Measurements from ENCODE around the gene NAXE. TPM values are rescaled to one million over a fixed set of nuclear protein-coding genes. Genes with fewer than 3 reads are reported as not detected.
"Not testable (repeated sequence)": the region's sequence is repeated elsewhere in the genome, so short reads cannot be mapped to it uniquely, and the experiment has no call there.

The NAXE gene
- total RNA-seq, 1 experiment from 2014 or later, result 212 TPM

DNA sequence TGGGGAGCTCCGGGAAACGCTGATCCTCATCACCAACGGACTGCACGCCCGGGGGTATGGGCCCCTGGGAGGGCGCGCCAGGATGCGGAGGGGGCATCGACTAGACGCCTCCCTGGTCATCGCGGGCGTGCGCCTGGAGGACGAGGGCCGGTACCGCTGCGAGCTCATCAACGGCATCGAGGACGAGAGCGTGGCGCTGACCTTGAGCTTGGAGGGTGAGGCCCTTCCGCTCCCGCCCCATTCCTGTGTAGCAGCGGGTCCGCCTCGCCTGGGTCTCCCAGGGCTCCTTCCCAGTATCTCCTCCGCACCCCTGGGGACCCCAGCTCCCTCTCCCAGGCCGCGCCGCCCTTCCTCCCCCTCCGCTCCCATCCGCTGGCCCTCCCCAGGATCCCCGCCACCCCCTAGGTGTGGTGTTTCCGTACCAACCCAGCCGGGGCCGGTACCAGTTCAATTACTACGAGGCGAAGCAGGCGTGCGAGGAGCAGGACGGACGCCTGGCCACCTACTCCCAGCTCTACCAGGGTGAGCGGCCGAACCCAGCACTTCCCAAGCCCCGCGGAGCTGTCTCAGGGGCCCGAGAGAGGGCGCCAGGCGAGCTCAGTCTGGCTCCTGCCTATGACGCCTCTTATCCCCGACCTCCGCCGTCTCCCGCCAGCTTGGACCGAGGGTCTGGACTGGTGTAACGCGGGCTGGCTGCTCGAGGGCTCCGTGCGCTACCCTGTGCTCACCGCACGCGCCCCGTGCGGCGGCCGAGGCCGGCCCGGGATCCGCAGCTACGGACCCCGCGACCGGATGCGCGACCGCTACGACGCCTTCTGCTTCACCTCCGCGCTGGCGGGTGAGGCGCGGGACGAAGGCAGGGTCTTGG is 32.6 kb downstream of the NAXE start:
- no peak for DNase-seq (ENCODE audit: low spot score)

DNA sequence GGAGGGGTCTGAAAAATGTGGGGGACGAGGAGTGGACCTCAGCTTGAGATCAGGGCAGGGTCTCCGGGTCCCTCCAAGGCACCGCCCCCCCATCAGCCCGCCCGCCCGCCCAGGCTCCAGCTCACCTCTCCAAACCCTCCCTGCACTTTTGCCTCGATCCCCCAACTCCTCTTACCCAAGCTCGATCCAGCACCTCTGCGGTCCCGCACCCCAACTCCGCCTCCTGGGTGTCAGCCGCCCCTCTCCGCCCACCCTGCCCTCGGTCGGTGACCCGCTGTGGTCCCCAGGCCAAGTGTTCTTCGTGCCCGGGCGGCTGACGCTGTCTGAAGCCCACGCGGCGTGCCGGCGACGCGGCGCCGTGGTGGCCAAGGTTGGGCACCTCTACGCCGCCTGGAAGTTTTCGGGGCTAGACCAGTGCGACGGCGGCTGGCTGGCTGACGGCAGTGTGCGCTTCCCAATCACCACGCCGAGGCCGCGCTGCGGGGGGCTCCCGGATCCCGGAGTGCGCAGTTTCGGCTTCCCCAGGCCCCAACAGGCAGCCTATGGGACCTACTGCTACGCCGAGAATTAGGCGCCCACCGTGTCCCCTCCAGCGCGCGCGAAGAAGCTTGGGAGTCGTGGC is 33.3 kb downstream of the NAXE start:
- no peak for DNase-seq (ENCODE audit: low spot score)

DNA sequence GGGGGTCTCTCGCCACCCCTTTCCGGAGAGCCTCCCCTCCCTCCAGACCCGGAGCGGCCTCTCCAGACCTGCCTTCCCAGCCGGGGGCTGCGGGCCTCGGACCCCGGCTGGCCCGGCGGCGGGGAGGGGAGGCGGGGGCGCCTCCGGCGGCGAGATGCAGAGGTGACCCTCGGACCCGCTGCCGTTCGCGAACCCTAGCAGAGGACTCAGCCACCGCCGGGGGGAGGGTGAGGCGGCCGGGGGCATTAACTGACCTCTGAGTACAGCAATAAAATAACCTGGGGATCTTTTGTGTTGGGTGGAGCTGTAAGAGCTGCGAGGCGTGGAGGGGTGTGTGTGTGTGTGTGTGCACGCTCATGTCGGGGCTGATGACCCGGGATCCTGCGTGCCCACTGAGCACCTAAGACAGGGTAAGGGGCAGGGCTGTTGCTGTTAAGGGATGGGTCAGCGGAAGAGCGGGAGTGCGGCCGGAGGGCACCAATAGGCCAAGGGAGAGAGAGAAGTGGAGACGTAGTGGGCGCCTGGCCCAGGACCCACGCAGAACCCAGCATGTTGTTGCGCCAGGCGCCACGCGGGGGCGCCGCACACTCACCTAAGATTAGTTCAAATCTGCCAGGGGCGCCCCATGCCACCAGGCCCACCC is 34.0 kb downstream of the NAXE start:
- no peak for DNase-seq (ENCODE audit: low spot score)

DNA sequence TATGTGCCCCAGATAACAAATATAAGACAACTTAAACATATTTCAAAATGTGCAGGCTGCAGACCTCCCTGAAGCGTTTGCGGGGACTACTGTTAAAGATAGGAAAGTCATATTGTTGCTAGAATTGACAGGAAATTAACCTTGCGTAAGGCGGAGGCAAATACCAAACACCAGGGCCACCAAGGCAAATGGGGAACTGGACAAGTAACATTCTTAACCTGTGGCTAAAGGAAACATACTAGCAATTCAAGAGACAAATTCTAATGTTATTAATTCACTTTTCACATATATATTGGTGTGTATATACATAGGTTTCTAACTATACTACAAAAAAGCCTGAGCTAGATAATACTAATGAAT is 34.5 kb downstream of the NAXE start:
- DNase-seq (ENCODE audit: low spot score), result no peak

DNA sequence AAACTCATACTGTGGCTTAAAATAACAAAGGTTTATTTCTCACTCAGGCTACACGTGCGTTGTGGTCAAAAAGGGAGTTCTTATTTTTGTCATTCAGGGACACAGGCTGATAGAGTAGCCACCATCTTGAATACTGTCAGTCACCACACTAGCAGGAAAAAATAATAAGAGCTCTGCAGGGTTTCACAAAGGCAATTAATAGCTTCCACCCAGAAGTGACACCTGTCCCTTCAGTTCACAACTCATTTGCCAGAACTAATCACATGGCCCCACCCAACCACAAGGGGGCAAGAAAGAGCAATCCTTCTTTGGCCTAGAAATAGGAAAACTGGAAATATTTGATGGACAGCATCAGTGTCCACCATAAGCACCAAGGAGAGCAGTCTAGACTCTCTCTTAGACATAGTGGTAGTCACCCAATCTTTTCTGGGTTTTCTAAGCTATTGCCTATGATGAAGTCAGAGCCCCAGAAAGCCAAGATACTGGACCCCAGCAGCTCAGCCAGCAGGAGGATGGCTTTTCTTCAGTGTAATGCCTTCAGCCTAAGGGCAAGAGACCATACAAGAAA is 35.8 kb downstream of the NAXE start:
- peak; percentile 46 for DNase-seq (ENCODE audit: low spot score)

DNA sequence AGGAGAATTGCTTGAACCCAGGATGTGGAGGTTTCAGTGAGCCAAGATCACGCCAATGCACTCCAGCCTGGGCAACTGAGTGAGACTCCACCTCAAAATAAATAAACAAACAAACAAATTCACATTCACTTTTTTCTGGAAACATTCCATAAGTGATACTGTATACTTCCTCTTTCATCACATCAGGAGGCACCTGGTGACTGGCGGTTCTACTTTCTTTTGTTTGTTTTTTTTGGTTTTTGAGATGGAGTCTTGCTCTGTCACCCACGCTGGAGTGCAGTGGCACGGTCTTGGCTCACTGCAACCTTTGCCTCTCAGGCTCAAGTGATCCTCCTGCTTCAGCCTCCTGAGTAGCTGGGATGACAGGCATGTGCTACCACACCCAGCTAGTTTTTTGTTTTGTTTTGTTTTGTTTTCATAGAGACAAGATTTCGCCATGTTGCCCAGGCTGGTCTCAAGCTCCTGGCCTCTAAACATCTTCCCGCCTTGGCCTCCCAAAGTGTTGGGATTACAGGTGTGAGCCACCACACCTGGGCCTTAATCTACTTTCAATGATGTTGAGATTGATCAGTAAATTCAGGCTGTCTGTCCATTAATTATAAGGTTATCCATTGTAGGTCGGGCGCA is 38.4 kb downstream of the NAXE start:
- no peak for DNase-seq (ENCODE audit: low spot score)

DNA sequence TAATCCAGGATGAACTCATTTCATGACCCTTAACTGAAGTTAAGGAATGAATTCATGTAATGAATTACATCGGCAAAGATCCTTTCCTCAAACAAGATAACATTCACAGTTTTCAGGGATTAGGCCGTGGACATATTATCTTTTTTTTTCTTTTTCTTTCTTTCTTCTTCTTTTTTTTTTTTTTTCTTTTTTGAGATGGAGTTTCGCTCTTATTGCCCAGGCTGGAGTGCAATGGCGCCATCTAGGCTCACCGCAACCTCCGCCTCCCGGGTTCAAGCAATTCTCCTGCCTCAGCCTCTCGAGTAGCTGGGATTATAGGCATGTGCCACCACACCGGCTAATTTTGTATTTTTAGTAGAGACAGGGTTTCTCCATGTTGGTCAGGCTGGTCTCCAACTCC is 39.6 kb downstream of the NAXE start:
- not testable (repeated sequence) for DNase-seq (ENCODE audit: low spot score)

DNA sequence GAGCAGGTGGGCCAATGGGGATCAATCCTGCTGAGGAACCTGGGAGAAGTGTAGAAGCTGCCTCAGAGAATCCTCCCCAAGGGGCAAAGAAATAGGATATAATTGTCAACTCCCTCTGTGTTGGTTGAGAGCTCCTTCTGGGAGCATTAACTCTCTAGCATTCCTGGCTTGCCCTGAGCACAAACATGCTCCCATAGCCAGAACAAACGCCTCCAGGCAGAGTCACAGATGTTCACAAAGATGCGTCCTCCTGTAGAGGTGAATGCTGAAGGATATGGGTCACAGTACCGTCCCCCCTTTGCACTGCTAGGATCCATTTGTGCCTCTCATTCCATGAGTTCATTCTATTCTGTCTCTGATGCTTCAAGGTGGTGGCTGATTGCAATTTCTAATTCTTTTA is 40.8 kb downstream of the NAXE start:
- no peak for DNase-seq (ENCODE audit: low spot score)

DNA sequence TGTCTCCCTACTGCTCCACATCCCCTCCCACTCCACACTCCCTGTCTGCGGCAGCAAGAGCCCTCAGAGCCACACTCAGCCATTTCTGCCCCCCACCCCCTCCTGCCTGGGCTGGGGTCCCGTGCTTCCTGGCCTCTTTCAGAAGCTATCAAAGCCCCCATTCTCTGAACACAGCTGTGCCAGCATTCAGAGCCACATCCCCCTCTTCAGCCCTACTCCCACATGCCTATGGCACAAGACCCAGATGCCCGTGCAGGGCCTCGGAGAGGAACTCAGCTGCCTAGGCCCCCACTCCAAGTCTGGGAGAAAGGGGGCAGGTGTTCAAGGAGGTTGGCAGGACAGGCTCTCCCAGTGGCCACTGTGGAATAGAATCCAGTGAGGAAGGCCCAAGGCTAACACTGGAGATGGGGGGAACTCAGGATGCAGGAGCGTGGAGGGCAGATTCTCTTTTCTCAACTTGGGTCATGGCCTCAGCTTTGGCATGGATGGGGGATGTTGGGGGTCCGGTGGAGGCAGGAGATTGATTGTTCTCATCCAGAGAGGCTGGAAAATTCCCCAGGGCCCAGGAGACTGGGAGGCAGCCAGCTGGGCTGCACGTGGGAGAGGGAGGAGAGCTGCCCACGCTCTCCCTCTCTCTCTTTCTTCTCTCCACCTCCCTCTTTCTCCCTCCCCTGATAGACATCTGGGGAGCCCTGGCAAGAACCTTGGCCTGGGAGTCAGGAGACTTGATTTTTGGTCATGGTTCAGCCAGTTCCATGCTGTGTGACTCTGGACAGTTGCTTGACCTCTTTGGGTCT is 46.8 kb downstream of the NAXE start:
- DNase-seq (ENCODE audit: low spot score), result no peak

DNA sequence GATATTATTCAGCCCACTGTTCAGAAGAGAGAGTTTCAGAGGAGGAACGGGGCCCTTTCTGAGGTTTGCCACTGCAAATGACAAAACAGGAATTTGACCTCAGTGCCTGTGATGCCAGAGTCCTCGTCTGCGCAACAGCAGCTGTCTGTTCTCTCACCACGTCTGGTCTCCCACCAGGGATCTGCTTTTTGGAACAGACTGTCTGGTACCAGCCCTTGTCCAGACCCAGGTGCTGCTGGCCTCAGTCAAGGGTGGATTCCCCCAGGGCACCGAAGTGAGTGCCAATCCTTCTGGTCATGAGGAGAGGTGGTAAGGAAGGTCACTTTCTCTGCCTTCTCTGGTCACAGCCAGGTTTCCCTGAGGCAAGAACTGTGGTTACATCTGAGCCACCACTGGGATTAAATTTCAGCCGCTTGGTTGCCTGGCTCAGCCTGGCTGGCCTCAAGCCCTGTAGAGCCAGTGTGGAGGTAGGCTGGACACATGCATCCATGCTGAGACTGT is 48.1 kb downstream of the NAXE start:
- DNase-seq (ENCODE audit: low spot score), result peak; percentile 82

DNA sequence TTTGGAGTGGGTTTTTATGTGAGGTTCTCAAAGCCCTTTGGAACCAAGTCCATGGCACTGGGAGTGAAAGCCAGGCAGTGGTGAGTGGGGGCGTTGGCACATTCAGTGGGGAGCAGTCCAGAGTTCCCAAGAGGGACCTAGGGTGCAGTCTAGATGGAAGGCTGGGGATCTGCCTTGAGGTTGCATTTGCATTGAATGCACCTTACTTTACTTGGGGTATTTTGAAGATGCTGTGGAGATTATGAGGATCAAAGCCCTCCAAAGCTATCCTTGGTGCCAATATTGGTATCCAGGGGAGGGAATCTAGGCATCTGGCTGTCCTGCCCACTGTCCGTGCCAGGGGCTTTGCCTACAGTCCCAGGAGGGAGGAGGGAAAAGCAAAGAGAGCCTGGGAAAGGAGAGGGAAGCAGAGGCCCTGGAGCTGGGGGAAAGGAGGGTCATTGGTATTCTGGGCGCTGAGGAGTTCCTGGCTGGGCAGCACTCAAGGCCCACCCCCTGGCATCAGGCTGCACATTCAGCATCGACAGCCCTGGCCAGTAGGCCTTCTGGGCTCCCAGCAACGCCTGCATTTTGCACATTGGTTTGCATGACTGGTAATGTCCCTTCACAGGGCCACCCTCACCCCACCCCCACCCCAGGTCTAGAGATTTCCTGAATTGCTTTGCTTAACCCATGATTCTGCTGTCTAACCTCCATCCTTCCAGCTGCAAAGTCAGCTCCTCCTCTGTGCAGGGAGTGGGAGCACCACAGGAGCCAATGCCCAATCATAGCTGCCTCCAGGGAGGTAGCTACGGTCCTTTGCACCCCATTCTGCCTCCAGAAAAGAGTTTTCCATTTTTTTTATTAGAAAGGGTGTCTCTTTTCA is 49.5 kb downstream of the NAXE start:
- no peak for DNase-seq (ENCODE audit: low spot score)

DNA sequence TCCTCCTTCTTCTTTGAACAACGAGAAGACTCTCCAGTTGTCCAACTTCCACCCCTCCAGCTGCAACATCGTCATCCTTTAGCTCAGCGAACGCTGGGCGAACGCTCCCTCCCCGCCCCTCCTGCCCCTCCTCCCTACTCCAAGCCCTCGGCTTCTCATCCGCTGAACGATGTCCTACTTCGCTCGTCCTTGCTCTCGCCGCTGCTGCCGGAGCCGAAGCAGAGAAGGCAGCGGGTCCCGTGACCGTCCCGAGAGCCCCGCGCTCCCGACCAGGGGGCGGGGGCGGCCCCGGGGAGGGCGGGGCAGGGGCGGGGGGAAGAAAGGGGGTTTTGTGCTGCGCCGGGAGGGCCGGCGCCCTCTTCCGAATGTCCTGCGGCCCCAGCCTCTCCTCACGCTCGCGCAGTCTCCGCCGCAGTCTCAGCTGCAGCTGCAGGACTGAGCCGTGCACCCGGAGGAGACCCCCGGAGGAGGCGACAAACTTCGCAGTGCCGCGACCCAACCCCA is 50.2 kb downstream of the NAXE start, which contains the start of gene BCAN:
Gene BCAN, plus strand, starts transcription at position 357 of the 504 bp plus-strand sequence. CDS start 3,938 bp downstream, outside the sequence.
- DNase-seq (ENCODE audit: low spot score), result no peak

DNA sequence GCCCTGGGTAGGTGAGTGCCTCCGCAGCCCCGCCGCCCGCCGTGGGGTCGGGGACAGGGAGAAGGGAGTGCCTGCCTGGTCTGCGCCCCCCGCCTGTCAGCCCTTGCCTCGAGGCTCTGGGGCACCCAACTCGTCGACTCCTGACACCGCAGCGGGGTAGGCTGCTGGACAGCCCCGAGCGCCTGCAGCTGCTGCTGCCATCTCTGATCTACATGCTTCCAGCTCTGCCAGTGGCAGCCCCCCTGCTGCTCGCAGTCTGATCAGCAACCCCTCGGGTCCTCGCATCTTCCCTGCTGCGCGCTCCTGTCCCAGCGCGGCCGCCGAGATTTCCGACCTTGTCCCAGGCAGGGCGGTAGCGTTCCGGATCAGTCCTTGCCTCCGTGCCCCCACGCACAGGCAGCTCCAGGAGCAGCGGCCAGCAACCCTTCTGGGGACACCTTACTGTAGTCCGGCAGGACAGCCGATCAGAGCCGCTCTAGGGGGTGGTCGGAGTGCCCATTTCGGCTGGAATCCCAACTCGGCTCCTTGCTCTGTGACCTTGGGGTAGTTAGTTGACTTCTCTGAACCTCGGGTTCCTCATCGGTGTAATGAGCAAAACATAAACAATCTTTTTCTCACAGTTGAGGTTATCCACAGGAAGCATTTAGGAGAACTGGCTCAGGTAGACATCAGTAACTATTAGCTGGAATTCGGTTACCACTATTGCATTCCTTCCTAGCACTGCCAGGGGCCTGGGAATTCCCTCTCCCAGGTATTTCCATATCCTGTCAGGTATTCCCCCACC is 50.9 kb downstream of the NAXE start:
- DNase-seq (ENCODE audit: low spot score), result no peak

DNA sequence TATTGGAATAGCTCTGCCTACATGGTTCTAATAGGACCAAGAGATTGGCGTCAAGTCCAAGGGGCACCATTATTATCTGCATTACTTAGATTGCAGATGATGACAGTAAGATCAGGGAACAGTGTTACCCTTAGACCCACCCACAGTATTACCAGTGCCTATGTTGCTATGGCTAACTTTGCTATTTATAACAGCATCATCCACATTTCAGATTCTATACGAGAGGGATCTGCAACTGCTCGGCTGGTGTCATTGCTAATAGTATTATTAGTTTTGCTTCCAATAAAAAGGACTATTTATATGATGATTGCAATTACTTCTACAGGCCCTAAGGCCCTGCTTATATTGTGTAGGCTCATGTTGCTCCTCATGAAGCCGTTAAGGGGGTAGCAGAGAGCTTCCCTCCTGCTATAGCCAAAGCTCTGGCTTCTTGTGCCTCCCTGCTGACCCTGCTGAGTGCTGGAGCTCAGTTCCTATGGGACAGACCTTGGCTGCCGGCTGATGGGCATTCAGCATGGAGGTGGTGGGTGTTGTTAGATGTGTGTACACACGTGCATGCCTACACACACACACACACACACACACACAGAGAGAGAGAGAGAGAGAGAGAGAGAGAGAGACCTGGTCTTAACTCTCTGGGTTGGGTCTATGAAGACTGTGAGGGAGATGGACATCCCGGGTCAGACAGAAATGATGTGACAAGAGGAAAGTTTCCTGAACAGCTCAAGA is 51.6 kb downstream of the NAXE start:
- no peak for DNase-seq (ENCODE audit: low spot score)

DNA sequence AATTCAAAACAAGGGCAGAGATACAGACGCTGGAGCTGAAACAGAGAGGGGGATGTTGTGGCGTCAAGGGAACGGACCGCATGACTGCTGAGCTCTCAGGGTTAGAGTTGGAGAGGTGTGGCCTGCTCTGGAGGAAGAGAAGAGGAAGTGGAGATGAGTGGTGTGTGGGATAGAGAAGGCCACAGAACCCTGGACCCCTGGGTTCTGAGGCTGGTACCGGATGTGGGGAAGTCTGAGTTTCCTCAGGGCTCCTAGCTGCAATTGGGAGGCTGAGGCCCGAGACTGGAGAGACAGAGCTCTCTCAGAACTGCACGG is 52.2 kb downstream of the NAXE start:
- no peak for DNase-seq (ENCODE audit: low spot score)

Data from H4 (cell line).